Epidermal melanocyte (primary cell): ENCODE measurements around the gene API5.
"Not testable (repeated sequence)": the region's sequence is repeated elsewhere in the genome, so short reads cannot be mapped to it uniquely, and the experiment has no call there.

Source experiments
- DNase-seq: peaks from one replicate; pipeline ENCODE4 v3.0.0; 2011; ENCODE audit warnings: low spot score; ENCODE audit not compliant: insufficient read length

The API5 gene

GRCh38 chr11:43311791-43312607 is at the start of gene API5:
Gene API5 (plus strand): TSS chr11:43311996. CDS start chr11:43312128, 132 bp downstream.
- DNase-seq, result peak; percentile 78

GRCh38 chr11:43267856-43268580 is 43.8 kb upstream of the API5 start:
- DNase-seq, result no peak

- DNase-seq, result no peak
Measured at GRCh38 chr11:43268786-43269185, 43.0 kb upstream of the API5 start.

GRCh38 chr11:43269254-43269918 is 42.4 kb upstream of the API5 start:
- no peak for DNase-seq

- no peak for DNase-seq
Measured at GRCh38 chr11:43270468-43270867, 41.3 kb upstream of the API5 start.

- DNase-seq, result no peak
Measured at GRCh38 chr11:43278193-43278956, 33.4 kb upstream of the API5 start.

- peak; percentile 32 for DNase-seq
Measured at GRCh38 chr11:43282607-43283440, 29.0 kb upstream of the API5 start.

GRCh38 chr11:43285826-43286225 is 26.0 kb upstream of the API5 start:
- no peak for DNase-seq

GRCh38 chr11:43289368-43289767 is 22.4 kb upstream of the API5 start:
- no peak for DNase-seq

GRCh38 chr11:43298397-43298796 is 13.4 kb upstream of the API5 start:
- DNase-seq, result no peak

- no peak for DNase-seq
Measured at GRCh38 chr11:43315966-43316365, 4.2 kb downstream of the API5 start.

- DNase-seq, result no peak
Measured at GRCh38 chr11:43316451-43316850, 4.7 kb downstream of the API5 start.

- DNase-seq, result no peak
Measured at GRCh38 chr11:43327987-43328386, 16.2 kb downstream of the API5 start.

GRCh38 chr11:43328482-43328881 is 16.7 kb downstream of the API5 start:
- DNase-seq, result no peak

- no peak for DNase-seq
Measured at GRCh38 chr11:43341159-43341558, 29.4 kb downstream of the API5 start.

GRCh38 chr11:43351426-43351825 is 39.6 kb downstream of the API5 start:
- not testable (repeated sequence) for DNase-seq

GRCh38 chr11:43354311-43354710 is 42.5 kb downstream of the API5 start:
- DNase-seq, result no peak

GRCh38 chr11:43356336-43356735 is 44.5 kb downstream of the API5 start:
- no peak for DNase-seq

GRCh38 chr11:43358279-43358800 is 46.5 kb downstream of the API5 start:
- no peak for DNase-seq

GRCh38 chr11:43358801-43359421 is 47.1 kb downstream of the API5 start, which contains the start of gene TTC17:
Gene TTC17 (plus strand): TSS chr11:43358920. CDS start chr11:43358955, 35 bp downstream.
- DNase-seq, result peak; percentile 75
